EH (cell line): ENCODE measurements around the gene CCDC81.
"Not testable (repeated sequence)": the region's sequence is repeated elsewhere in the genome, so short reads cannot be mapped to it uniquely, and the experiment has no call there.

Experiments
- DNase-seq: peaks from one replicate; pipeline ENCODE4 v3.0.0-alpha.2; 2015; ENCODE audit warnings: low read depth

The CCDC81 gene

DNA sequence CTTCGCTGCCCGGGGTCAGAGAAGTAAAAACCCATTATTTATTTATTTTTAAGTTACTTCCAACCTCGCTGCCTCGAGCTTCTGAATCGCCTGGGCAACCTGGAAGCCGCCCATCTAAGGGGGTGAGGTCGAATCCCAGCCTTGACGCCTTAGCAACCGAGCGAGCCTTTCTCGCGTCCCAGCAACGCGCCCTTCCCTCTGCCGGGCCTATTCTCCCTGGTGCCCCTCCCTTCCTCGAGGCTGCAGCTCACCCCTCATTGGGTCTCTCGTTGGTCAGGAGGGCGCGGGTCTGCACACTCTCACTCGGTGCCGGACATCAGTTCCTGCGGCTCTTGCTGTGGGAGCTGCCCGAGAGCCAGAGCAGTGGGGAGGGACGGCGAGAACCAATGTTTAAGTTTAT, at the start of gene CCDC81:
CCDC81 (plus strand) TSS at position 302 of the 400 bp plus-strand sequence. CDS start 277 bp downstream, outside the sequence.
- peak; percentile 9 for DNase-seq

- DNase-seq: peak; percentile 44
Observed at GRCh38 chr11:86335131-86335767, 39.4 kb upstream of the CCDC81 start.

DNA sequence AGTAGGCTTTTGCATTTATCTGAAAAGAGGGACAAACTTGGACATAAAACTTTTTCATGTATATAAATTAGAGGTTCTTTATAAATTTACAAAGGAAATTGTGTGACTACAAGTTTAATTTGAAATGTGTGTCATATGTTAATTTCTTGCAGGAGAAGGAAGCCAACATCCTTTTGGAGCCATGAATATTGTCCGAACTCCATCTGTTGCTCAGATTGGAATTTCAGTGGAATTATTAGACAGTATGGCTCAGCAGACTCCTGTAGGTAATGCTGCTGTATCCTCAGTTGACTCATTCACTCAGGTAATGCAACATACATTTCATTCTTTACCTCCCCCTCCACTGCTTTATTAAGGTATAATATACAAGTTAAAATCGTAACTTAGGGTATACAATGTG, 37.5 kb upstream of the CCDC81 start:
- no peak for DNase-seq

- no peak for DNase-seq
Observed at GRCh38 chr11:86341382-86341781, 33.3 kb upstream of the CCDC81 start.

- DNase-seq: no peak
Observed at GRCh38 chr11:86346513-86346912, 28.2 kb upstream of the CCDC81 start.

DNA sequence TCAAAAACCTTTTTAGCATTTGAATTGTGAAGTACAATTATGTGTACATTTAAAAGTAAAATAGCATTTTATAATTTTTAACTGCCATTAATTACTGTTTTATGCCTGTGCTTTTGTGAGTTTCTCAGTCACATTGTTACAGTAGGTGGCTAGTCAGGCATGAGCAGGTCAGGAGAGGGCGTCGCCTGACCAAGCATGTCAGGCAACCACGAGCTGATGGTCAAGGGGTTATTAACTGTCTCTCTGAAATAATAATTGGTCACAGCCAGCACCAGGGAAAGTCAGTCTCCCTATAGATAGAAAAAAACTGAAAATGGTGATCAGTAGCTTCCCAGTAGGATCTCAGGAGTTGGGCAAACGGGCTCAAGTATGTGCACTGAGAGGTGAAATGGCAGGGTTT, 19.4 kb upstream of the CCDC81 start:
- DNase-seq: no peak

- not testable (repeated sequence) for DNase-seq
Observed at GRCh38 chr11:86357412-86357811, 17.3 kb upstream of the CCDC81 start.

- no peak for DNase-seq
Observed at GRCh38 chr11:86358720-86359119, 16.0 kb upstream of the CCDC81 start.

GRCh38 chr11:86360775-86361395, 13.8 kb upstream of the CCDC81 start:
- peak; percentile 65 for DNase-seq

- no peak for DNase-seq
Observed at GRCh38 chr11:86363424-86363823, 11.3 kb upstream of the CCDC81 start.

GRCh38 chr11:86365546-86365945, 9.1 kb upstream of the CCDC81 start:
- peak; percentile 44 for DNase-seq

GRCh38 chr11:86369668-86370067, 5.0 kb upstream of the CCDC81 start:
- no peak for DNase-seq

- DNase-seq: no peak
Observed at GRCh38 chr11:86370171-86370570, 4.5 kb upstream of the CCDC81 start.

DNA sequence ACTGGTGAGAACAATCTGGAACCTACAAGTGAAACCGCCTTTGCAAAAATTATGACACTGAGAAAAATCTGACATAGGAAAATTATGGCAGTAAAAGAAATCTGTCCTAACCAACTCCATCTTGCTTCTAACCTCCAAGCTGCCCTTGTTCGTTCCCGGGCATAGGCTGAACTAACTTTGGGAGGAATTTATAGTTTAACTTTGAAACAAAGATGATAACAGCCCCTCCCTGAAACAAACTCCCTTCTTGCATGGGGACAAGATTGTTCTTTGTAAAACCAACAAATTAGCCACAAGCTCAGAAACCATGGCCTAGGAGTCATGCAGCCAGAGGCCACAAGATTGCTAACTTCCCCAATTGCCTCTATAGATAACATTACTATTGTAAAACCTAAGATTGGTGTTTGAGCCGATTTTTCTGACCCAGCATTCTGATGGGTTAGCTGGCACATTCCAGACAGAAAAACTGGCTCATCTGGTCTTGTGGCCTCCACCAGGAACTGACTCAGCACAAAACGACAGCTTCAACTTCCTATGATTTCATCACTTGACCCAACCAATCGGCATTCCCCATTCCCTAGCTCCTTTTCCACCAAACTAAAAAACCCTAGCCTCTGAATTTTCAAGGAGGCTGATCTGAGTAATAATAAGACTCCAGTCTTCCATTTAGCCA, 3.6 kb upstream of the CCDC81 start:
- peak; percentile 64 for DNase-seq

DNA sequence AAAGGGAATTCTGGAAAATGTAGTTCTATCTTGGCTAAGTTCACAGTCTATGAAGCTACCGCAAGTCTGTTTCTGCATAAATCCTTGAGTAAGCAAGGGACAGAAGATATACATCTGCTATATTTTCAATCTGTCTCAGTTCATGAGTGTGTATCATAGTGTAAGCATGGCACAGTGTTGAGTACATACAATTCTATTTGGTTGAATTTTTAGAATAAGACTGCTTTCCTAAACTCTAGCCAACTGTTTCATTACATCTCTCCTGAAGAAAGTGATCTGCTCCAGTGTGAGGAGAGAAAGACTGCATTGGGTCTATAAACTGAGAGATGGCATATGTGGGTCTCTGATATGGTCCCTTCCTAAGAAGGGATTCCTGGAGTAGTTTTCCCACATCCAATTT, 2.6 kb upstream of the CCDC81 start:
- no peak for DNase-seq

DNA sequence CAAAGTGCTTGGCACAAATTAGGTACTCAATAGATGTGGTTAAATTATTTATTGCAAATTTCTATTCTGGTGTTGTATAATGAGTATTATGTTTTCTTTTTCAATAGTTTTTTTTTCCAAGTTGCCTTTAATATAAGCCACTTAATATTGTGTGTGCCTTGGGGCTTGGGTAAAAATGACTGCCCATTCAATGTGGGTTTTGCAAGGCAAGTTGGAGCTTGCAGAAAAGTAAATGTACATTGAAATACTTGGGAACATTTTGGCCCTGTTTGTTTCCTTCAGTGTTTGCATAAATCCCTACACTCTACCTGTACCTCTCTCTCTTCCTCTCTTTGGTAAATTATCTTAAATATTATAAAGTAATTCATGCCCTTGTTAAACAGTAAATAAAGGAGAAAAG, 2.1 kb upstream of the CCDC81 start:
- no peak for DNase-seq

DNA sequence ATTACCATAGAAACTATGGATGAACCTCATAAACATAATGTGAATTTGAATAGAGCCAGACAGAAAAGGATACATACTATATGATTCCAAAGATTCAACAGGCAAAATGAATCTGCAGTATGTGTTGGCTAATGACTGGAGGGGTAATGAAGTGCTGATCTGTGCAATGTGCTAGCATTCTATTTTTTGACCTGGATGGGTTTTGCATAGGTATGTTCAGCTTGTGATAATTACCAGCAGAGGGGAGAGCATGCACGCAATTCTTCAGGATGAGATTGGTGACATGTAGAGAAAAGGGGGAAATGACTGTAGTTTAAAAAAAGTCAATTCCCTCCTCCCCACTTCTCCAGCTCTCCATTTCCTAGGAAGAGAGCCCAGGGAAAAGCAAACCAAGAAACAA, 618 bp upstream of the CCDC81 start:
- DNase-seq: no peak

- no peak for DNase-seq
Observed at GRCh38 chr11:86377972-86378371, 3.3 kb downstream of the CCDC81 start.

- no peak for DNase-seq
Observed at GRCh38 chr11:86380295-86381059, 5.8 kb downstream of the CCDC81 start.

DNA sequence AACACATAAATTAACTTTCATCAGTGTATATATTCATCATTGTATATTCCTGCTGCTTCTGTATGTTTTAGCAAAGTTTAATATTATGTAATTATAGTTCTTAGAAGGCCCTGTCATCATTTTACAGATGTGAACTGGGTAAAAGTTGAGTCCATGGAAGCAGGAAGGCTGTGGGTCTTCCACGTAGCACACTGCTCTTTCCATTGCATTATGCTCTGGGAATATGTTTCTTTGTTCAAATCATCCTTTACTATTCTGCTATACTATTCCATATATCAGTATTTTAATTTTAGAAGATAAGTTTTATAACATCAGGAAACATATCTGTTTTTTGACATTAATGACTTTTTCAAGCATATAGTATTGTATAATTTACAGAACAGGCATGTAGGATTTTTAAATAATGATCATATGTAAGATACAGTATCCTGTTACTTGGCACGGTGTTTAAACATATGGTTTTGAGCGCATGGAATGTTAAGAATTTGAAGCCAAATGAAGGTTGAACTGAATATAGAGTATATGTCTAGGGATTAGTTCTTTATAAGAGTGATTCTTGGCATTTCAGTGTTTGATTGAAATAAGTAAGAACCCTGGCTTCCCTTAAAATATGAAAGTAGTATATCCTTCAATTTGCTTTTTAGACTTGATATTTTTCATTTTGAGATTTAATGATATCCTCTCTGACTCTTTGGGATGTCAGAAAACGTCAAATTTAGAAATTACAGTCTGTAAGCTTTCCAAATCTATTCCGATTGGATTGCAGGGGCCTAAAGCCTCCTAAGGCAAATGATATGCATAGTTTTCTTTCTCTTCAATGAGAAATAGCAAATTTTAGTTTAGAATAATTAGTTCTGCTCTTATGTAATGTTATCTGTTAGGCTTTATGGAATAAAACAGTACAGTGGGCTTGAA, 8.6 kb downstream of the CCDC81 start:
- peak; percentile 10 for DNase-seq

DNA sequence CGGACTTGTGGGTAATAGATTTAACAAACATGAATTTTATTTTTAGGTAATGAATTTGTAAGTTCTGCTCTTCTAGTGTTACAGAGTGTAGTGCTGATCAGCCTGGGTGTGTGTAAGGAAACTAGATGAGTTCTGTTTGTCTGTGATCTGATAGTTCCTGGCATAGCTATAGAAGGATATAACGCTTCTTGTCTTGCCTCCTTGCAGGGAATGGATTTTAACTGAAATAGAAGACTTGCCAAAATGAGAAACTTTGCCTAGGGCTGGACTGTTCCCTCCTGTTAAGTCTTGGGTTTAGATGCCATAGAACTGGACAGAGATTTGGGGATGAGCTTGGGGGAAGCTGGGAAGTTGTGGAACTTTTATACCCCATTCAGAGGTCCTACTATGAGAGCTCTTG, 11.6 kb downstream of the CCDC81 start:
- DNase-seq: no peak

DNA sequence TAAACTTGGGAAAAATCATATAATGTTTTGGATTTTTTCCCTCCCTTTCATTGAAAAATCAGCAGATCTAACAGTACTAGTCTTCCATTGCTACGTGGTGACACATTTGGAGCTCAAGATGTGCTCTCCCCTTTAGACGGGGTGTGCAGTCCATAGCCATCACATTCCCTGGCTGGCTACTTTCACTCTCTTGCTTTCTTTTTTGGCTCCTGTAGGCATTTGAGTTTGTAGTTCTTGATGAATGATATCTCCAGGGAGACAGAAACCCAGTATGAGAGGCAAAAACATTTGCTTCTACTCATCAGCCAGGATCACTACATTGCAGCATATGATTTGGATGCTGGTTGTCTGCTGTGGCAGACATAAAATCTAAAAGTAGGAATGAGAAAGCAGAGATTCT, 12.1 kb downstream of the CCDC81 start:
- DNase-seq: peak; percentile 18
